Fibroblast of villous mesenchyme (primary cell): Measurements from ENCODE around the gene SSBP3. TPM values are rescaled to one million over a fixed set of nuclear protein-coding genes. Genes with fewer than 3 reads are reported as not detected.
"Not testable (repeated sequence)": the region's sequence is repeated elsewhere in the genome, so short reads cannot be mapped to it uniquely, and the experiment has no call there.

Experiments used
- DNase-seq: peaks from one replicate; pipeline ENCODE4 v3.0.0-alpha.2; 2010; ENCODE audit warnings: low read depth
- H3K4me3 ChIP-seq: 2 replicates; pipeline ENCODE4 v1.5.1; 2011; ENCODE audit warnings: low read depth, mild to moderate bottlenecking, low read length
- CTCF ChIP-seq: IDR thresholded peaks from 2 replicates; pipeline ENCODE4 v1.5.1; 2012; ENCODE audit warnings: low read depth, mild to moderate bottlenecking, low read length; ENCODE audit not compliant: insufficient read depth
- total RNA-seq: library from RNA; depleted of rRNA; stranded (reverse); fragments of >200 nt; gene quantifications from 2 replicates; pipeline ENCODE4 v1.2.3, GENCODE V29; 2012

The SSBP3 gene
- total RNA-seq, 1 donor: 15.1 TPM

GRCh38 chr1:54352755-54353154, 53.4 kb downstream of the SSBP3 start:
- no peak overlapping the region for H3K4me3 ChIP-seq
- no peak for TF ChIP-seq CTCF
- no peak for DNase-seq

- DNase-seq: no peak
- TF ChIP-seq CTCF: no peak
- no peak overlapping the region for H3K4me3 ChIP-seq
Measured at GRCh38 chr1:54350360-54350759, 55.8 kb downstream of the SSBP3 start.

- DNase-seq: no peak
- TF ChIP-seq CTCF: no peak
- no peak overlapping the region for H3K4me3 ChIP-seq
Measured at GRCh38 chr1:54348700-54349021, 57.5 kb downstream of the SSBP3 start.

GRCh38 chr1:54347955-54348699, 58.1 kb downstream of the SSBP3 start:
- H3K4me3 ChIP-seq: no peak overlapping the region
- no peak for TF ChIP-seq CTCF
- DNase-seq: no peak

GRCh38 chr1:54347261-54347954, 58.8 kb downstream of the SSBP3 start:
- no peak for DNase-seq
- H3K4me3 ChIP-seq: no peak overlapping the region
- TF ChIP-seq CTCF: no peak

- not testable (repeated sequence) for H3K4me3 ChIP-seq, DNase-seq
Measured at GRCh38 chr1:54345548-54345947, 60.6 kb downstream of the SSBP3 start.

GRCh38 chr1:54345116-54345515, 61.1 kb downstream of the SSBP3 start:
- DNase-seq: no peak
- TF ChIP-seq CTCF: no peak
- H3K4me3 ChIP-seq: no peak overlapping the region
